ENCODE data around the gene KIAA0753. TPM values are rescaled to one million over a fixed set of nuclear protein-coding genes. Genes with fewer than 3 reads are reported as not detected.

Gene KIAA0753
- total RNA-seq, 1 experiment from 2014 or later: 18.3 TPM

- no TSS peak for BruUV-seq (replicated peaks)
- H3K4me1 ChIP-seq (ENCODE audit: control insufficient read depth in 1 of 2, insufficient read depth in 2 of 2, low read length in 2 of 2): peaks cover 0 to 12% of the 10 kb centered on the region in 2 experiments; a peak in 2 of 4 replicates
- H3K9ac ChIP-seq (ENCODE audit: low read length): no peak overlapping the region
- ChIA-PET RAD21 (ENCODE audit: low non-redundant PET in 1 of 2, low total read pairs in 2 of 2, uncharacterized antibody in 2 of 2, unreplicated experiment in 2 of 2) (interaction anchor here in 1 of 2 experiments (0.7 kb wide), 1 partner anchor 35 kb away, joined by 3 read pairs; no protein-coding TSS in a partner anchor), CTCF (no interaction called here), POLR2A (no interaction called here)
- DNase-seq (ENCODE audit: low read depth, low spot score) (no peak), ATAC-seq (no peak)
- intact Hi-C loops (cut with micrococcal nuclease): no loop called here
- H3K27ac ChIP-seq (ENCODE audit: low read depth, low read length): no peak overlapping the region
- no peak overlapping the region for H3K4me2 ChIP-seq (ENCODE audit: low read length)
- H2AFZ ChIP-seq (ENCODE audit: low read depth, low read length, poor library complexity, severe bottlenecking): no peak overlapping the region
- H3K36me3 ChIP-seq (ENCODE audit: control insufficient read depth in 1 of 2, insufficient read depth in 2 of 2, low read length in 2 of 2): no peaks in the 10 kb centered on the region
- H3K4me3 ChIP-seq (replicated peaks in 1 of 2; ENCODE audit: low read depth in 1 of 2, low read length in 2 of 2): no peak overlapping the region
- H3K9me2 ChIP-seq (ENCODE audit: insufficient read depth): no peaks in the 10 kb centered on the region
- no peaks in the 10 kb centered on the region for H3K9me3 ChIP-seq (ENCODE audit: control insufficient read depth in 1 of 2, insufficient read depth in 1 of 2, low read depth in 1 of 2, low read length in 2 of 2)
- H3K79me2 ChIP-seq (ENCODE audit: insufficient read depth, low read length): no peaks in the 10 kb centered on the region
- TF ChIP-seq EZH2 (IDR thresholded peaks at IDR 0.05): no peak
- no peak for TF ChIP-seq RAD21 (IDR thresholded peaks at IDR 0.05; ENCODE audit: low read depth)
- TF ChIP-seq EGR1 (IDR thresholded peaks at IDR 0.05; ENCODE audit: low read depth): no peak
- TF ChIP-seq ATF3 (IDR thresholded peaks at IDR 0.05): no peak
- no peak for TF ChIP-seq CTCF (IDR thresholded peaks at IDR 0.05 in 2 of 3, conservative IDR thresholded peaks at IDR 0.05 in 1 of 3; ENCODE audit: borderline replicate concordance in 1 of 3, insufficient read depth in 1 of 3, low read depth in 2 of 3, low read length in 2 of 3)
- TF ChIP-seq SRF (IDR thresholded peaks at IDR 0.05; ENCODE audit: low read depth): no peak
- no peak for TF ChIP-seq TCF7L2 (IDR thresholded peaks at IDR 0.05; ENCODE audit: borderline replicate concordance, extremely low read depth, insufficient read depth, insufficient read length)
- TF ChIP-seq POLR2AphosphoS5 (IDR thresholded peaks at IDR 0.05; ENCODE audit: low read depth, low read length): no peak
- no peak for TF ChIP-seq MAX (IDR thresholded peaks at IDR 0.05)
- no peak for TF ChIP-seq YY1 (IDR thresholded peaks at IDR 0.05; ENCODE audit: extremely low read depth, insufficient replicate concordance, low read depth, low read length)
- TF ChIP-seq SIN3A (IDR thresholded peaks at IDR 0.05; ENCODE audit: low read depth): no peak
- TF ChIP-seq ZBTB33 (IDR thresholded peaks at IDR 0.05; ENCODE audit: extremely low read depth, insufficient replicate concordance, low read length): no peak
- no peak for TF ChIP-seq ZFX (IDR thresholded peaks at IDR 0.05)
- TF ChIP-seq REST (IDR thresholded peaks at IDR 0.05; ENCODE audit: low read depth): no peak
- TF ChIP-seq CBX3 (IDR thresholded peaks at IDR 0.05; ENCODE audit: low read depth): no peak
- TF ChIP-seq FOSL1 (IDR thresholded peaks at IDR 0.05; ENCODE audit: low read depth): no peak
- TF ChIP-seq JUND (IDR thresholded peaks at IDR 0.05): no peak
- no peak for TF ChIP-seq POLR2A (IDR thresholded peaks at IDR 0.05; ENCODE audit: borderline replicate concordance, extremely low read depth, insufficient read depth, insufficient read length)
- no peak for TF ChIP-seq SP1 (IDR thresholded peaks at IDR 0.05; ENCODE audit: low read depth)
- H4K20me1 ChIP-seq (ENCODE audit: insufficient read depth): no peaks in the 10 kb centered on the region
- H3K27me3 ChIP-seq (ENCODE audit: insufficient read depth, low read length): no peaks in the 10 kb centered on the region
These were observed 69.1 kb downstream of the KIAA0753 start for GRCh38 chr17:6571452-6571781.
